Activated CD8-positive, alpha-beta memory T cell treated with anti-CD3 and anti-CD28 coated beads, Interleukin-2, amount 50 U/mL, for 24 hours (primary cell): ENCODE data around the gene KCNK13.
"Not testable (repeated sequence)": the region's sequence is repeated elsewhere in the genome, so short reads cannot be mapped to it uniquely, and the experiment has no call there.

Experiments
- DNase-seq: peaks from one replicate; pipeline ENCODE4 v3.0.0-alpha.2; 2020; ENCODE audit errors: extremely low read depth

Gene KCNK13

DNA sequence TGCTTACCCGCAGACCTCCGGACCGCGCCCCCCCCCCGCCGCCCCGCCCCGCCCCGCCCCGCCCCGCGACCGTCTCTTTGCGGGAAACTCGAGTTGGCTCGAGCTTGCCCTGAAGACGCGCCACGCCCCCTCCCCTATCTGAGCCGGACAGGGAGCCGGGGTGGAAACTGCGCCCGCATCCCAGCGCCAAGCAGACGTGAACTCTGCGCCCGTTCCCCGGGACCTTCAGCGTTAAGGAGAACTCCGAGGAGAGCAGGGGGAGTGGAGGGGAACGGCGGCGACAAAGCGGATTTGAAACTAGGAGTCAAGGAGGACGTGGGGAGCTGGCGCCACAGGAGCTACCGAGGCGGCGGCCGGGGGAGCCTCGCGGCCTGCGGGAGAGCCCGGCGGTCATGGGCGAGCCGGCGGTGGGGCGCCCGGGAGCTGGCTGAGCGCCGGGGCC, at the start of gene KCNK13:
KCNK13 (plus strand) TSS at position 310 of the 442 bp plus-strand sequence. CDS start 212 bp downstream, outside the sequence.
- DNase-seq: no peak

DNA sequence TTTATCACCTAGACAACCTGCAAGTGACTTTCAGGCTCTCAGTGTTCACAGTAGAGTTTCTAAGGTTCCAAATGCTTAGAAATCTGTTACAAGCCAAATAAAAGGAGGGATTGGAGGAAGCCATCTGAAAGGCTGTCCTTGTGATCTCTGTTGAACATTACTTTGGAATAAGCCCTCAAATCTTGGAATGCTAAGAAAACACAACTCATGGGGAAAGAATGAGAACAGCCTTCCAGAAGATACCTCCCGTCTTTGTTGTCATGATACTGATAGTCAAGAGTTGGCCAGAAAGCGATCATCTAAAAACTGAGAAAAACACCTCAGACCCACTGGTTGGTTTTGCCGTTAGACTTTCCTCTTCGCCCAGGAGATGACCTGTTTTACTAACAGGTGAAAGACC, 44.4 kb upstream of the KCNK13 start:
- no peak for DNase-seq

DNA sequence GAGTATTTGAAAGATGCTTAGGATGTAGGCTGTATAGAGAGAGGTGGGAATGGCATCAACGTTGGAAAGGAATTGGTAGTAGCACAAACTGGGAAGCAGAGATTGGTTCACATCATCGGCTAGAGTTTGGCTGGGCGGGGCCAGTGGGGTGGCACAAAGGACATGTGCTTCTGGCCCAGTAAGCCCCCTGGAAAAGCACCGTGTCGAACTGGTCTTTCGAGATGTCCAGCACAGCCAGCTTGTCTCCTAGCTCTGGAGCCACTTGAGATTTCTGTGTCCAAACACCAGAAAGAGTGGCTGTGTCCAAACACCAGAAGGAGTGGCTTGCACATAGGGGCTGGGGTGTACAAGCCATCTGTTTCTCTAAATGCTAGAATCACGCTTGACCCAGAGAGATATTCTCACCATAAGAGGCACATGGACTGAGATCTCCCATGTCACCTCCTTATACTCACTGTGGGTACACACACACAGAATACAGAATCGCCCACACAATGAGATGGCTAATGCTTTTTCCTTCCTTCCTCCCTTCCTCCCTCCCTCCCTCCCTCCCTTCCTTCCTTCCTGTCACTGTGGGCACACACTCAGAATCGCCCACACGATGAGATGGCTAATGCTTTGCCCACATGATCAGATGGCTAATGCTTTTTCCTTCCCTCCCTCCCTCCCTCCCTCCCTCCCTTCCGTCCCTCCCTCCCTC, 41.8 kb upstream of the KCNK13 start:
- no peak for DNase-seq

DNA sequence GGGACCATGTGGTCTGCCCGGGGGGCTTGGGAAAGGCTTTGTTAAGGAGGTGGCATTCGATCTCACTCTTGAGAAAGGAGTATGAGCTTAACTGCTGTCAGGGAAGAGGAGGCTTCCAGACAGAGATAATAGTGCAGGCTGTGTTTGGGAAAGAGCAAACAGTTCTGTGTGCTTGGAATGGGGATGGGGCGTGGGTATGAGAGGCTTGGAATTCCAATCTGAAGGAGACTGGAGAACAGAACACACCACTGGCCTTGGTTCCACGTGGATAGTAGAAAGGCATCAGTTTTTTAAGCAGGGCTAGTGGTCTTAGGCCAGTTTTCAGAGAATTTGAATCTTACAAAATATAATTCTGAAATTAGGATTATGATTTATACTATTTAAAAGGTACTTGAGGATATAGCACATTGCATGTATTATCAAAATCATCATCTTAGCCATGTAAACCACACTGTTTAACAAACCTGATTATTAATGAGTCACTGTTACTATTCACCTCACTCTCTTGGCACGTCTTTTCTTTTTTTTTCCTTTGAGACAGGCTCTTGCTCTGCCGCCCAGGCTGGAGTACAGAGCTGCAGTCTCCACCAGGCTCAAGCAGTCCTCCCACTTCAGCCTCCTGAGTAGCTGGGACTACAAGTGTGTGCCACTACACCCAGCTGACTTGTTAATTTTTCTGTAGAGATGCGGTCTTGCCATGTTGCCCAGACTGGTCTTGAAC, 38.5 kb upstream of the KCNK13 start:
- DNase-seq: no peak

DNA sequence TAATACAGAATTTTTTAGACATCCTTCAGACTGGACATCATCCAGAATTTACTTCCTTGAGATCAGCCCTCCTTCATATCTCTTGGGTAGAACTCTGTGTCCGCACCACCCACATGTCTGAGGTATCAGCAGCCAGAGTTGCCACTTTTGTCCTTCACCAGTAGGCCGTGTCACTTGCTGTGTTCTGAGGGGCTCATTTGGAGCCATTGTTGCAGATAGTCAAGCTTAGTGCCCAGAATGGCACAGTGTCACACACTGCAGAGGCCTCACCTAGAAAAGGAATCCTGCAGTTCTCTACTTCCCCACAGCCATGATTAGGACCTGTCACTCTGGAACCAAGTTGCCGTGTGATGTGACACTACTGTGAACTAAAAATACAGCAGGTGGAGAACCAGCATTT, 36.9 kb upstream of the KCNK13 start:
- no peak for DNase-seq

DNA sequence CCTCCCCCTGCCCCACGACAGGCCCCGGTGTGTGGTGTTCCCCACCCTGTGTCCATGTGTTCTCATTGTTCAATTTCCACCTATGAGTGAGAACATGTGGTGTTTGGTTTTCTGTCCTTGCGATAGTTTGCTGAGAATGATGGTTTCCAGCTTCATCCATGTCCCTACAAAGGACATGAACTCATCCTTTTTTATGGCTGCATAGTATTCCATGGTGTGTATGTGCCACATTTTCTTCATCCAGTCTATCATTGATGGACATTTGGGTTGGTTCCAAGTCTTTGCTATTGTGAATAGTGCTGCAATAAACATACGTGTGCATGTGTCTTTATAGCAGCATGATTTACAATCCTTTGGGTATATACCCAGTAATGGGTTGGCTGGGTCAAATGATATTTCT, 35.2 kb upstream of the KCNK13 start:
- DNase-seq: not testable (repeated sequence)

DNA sequence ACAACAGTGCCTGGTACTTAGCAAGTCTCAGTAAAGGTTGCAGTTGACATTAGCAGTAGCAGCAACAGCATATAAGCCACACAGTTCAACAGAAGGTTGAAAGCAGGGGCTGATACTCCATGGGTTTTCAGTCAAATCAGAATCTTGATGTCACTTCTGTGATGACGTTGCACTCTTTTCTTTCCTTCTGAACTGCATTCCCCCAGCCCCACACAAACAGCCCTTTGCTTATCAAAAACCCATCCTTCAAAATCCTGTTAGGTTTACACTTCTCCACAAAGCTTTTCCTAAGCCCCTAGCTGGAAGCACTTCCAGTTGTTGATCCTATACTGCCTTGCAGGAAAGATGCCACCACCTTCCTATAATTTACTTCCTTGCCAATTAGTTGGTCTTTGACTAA, 34.0 kb upstream of the KCNK13 start:
- no peak for DNase-seq

DNA sequence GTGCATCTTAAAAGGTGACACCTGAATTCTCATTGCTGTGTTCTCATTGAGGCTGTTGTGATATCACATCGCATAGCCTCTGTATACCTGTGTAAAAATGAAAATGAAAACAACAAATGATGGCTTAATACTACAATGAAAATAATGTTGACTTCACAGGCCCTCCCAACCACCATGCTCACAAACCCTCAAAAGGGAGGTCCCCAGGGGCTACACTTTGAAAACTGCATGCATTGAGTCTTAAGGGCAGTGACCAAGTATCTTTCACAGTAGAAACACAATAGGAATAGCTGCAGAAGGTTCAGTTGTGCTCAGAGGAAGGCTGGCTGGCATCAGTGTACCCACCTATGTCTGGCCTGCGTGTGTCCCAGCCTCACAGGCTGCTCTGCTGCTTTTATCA, 27.6 kb upstream of the KCNK13 start:
- no peak for DNase-seq

DNA sequence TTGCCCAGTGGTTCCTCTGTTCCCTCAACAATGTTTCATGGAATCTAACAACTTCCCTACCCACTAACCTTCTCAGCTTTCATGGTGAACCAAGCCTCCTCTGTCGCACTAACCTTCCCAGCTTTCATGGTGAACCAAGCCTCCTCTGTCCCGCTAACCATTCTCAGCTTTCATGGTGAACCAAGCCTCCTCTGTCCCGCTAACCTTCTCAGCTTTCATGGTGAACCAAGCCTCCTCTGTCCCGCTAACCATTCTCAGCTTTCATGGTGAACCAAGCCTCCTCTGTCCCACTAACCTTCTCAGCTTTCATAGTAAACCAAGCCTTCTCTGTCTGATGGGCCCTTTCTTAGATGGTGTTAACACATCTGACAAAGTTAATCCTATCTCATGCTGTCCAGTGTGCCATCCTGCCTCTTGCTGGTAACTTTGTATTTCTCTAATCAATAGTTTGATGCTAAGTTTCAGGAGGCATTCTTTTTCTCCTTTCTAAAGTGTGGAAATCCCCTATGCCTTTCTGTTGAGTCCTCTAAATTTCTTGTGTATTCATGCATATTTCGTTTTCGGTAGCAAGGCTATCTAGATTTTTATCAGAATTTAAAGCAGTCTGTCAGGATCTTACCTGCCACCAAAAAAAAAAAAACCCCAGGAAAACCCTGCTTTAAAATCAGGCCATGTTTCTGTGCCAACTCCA, 26.8 kb upstream of the KCNK13 start:
- DNase-seq: no peak

DNA sequence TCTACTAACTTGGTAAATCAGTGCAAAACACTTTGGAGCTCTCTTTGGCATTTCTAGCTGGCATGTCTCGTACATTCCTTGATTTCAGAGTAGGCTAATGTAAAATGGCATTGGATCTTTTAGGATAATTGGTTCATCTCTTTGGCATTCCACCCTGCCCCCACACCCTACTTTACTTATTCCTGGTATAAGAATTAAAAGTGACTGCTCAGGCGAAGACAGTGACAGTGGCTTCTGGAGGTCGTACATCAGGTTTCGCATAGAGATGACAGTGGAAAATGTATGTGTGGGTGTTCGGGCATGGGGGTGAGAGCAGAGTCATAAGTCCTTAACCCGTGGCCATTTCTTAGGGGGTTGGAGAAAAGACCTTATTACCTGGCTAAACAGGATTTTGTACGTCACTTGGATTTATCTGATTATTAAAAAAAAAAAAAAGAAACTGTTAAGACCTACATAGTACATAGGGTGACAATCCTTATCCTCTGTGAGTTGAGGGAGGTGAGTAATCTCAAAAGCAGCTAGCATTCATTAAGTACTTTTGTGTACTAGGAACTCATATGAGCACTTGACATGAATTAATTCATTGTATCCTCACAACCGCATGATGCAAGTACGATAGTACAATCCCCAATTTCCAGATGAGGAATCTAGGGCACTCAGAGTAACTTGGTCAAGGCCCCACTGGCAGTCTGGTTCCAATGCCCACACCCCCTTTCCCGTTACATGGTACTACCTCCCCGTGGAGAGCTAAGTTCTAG, 22.4 kb upstream of the KCNK13 start:
- no peak for DNase-seq

DNA sequence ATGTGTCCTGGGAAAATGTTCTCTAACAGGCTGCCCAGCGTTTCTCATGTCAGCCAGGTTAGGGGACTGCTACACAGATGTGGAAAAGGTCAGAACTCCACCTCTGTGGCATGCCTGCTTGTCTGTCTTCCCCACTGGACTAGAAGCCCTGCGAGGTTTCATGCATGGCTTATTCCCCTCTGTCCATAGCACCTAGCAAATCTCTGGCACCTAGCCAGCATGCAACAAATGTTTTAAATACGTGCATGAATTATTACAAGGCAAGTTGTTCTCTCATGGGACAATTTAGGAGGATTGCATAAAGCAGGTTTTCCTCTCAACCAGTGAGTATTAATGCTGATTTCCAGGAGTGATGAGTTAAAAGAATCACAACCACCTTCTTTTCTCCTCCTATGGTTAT, 21.4 kb upstream of the KCNK13 start:
- DNase-seq: no peak

DNA sequence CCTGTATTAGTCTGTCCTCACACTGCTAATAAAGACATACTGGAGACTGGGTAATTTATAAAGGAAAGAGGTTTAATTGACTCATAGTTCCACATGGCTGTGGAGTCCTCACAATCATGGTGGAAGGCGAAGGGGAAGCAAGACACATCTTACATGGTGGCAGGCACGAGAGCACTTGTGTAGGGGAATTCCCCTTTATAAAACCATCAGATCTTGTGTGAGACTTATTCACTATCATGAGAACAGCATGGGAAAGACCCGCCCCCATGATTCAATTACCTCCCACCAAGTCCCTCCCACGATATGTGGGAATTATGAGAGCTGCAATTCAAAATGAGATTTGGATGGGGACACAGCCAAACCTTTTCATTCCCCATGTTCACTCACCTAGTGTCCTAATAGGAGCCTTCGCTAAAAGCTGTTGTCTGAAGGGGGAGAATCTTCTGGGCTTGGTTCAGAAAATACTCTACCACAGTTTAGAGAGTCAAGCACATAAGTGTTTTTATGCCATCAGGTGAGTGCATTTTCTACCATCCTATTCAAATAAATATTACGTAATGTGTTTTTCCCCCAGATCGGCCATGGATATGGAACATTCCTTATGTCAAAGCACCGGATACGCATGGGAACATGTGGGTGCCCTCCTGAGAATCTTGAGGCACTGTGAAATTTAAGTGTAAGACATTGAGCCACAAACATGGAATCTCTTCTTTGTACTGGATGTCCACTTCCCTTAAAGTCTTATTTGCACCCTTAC, 19.1 kb upstream of the KCNK13 start:
- DNase-seq: no peak

DNA sequence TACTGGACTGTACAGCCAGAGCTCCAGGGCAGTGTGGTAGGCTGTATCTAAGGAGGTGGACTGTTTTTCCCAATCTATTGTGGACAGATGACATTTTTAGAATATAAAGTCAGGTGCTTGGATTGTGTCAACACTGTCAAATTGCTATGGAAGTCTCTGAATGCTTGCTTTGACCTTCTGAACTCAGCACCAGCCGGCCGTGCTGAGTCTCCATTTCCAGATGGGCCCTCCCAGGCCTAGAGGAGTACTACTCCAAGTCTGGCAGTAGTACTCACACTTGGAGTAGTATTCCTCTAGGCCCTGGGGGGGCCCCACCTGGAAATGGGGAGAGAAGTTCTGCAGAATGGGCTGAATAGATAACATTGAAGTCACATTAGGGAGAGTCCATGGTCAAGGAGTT, 16.2 kb upstream of the KCNK13 start:
- DNase-seq: no peak

DNA sequence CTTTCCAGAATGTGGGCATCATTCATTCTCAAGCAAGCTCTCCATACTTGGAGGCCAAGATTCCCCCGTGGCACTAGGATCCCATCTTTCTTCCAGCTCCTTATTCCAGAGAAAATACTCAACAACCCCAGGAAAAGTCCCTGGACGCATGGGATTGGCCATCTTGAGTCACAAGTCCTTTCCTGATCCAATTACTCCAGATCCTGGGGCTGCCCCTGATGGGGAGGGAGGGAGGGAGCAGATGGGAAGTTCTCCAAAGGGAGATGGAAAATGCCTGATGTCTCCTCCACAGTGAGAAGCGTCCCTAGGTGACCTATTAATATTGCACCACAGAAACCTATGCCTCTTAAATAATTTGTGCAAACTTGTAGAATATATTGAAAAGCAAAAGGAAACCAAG, 12.4 kb upstream of the KCNK13 start:
- DNase-seq: no peak

DNA sequence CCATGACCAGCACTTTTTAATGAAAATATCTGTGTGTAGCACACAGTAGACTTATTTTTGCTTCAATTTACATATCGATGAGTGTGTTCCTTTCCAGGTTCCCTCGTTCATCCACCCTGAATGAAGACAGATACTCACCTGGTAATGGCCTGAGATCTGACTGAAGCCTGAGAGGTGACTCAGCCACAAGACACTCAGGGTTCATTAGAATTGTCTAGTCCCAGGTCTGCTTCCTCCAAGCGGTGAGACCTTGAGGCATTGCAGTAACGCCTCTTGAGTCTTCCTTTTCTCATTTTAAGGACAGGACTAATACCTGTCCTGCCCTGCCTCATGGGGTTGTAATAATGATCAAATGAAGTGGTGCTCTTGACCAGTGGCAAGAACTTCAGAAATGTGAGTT, 11.5 kb upstream of the KCNK13 start:
- DNase-seq: no peak

DNA sequence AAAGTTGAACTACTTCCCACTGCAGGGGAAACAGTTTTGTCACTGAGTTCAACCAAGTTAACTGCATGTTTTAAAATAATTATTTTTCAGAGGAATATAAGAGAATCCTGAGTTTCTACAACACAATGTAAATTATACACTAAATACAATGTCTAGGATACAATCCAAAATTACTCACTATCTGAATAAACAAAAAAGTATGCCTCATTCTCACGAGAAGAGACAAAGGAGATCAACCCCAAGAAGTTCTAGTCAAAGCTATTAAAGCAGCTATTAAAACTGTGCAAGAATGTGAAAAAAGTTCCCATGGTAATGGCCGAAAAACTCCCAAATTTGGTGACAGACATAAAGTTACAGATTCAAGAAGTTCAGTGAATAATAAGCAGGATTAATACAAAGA, 8.8 kb upstream of the KCNK13 start:
- no peak for DNase-seq

DNA sequence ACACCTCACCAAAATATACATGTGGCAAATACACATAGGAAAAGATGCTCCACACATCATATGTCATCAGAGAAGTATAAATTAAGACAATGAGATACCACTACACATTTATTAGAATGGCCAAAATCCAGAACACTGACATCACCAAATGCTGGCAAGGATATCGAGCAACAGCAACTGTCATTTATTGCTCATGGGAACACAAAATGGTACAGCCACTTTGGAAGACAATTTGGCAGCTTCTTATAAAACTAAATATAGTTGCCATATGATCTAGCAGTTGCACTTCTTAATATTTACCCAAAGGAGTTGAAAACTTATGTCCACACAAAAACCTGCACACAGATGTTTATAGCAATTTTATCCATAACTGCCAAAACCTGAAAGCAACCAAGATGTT, 7.0 kb upstream of the KCNK13 start:
- DNase-seq: no peak

DNA sequence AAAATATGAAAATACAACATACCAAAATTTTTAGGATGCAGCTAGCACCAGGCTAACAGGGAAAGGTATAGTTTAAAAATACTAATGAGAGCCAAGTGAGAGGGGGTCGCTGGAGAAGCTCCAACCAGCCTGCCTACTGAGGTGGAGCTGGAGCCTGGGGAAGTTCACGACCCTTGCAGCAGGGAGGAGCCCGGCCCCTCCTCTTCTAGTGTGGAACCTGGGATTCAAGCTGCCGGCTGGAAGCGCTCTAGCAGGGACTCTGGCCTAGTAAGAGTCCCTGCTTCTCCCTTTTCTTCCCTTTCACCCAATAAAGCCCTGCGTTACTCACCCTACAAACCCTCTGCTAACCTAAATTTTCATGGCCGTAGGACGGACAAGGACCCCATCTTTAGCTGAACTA, 5.0 kb upstream of the KCNK13 start:
- no peak for DNase-seq

DNA sequence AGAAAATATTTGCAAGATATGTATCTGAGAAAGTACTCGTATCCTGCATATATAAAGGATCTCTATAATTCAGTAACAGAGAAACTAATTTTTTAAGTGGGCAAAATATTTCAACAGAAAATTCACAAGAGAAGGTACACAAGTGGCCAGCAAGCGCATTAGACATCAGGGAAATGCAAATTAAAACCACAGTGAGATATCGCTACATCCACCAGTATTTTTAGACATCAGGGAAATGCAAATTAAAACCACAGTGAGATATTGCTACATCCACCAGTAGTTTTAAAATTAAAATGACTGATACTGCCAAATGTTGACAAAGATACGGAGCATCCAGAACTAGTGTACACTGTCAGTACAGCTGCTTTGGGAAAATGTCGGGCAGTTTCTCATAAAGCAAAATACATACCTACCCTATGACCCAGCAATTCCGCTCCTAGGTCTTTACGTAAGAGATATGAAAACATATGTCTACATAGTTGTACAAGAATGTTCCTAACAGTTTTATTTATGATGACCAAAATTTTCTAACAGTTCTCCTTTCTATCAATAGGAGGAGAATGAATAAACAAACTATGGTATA, 2.8 kb upstream of the KCNK13 start:
- DNase-seq: no peak

DNA sequence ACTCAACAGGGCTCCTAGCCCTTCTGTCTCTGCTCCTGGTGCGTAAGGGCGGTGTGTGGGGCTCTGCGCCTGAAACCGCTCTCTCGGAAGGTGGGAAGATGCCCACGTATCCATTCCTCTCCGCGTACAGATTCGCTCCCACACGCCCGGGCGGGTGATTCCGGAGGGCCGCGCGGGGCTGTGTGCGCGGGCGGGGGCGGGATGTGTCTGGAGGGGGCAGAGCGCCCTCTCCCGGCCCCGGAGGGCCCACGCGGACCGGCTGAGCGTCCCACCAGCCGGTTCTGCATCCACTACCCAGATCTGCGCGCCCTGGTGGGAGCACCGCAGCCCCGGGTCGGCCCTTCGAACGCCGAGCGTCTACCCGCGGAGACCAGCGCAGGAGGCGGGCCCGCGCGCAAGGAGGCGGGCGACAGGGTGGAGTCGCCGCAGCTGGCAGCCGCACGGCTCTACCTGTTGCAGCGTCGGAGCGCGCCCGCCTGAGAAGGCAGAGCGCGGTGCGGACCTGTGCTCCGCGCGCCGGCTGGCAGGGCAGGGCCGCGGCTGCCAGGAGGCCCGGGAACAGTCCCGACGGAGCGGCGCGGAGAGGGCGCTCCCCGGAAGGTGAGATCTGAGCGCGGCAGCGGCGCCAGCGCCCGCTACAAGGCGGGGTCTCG, 1.4 kb upstream of the KCNK13 start:
- no peak for DNase-seq
